K562 (cell line): ENCODE results near the gene ASXL2. TPM values are rescaled to one million over a fixed set of nuclear protein-coding genes. Genes with fewer than 3 reads are reported as not detected.

Experiments used
- ARHGAP35 ChIP-seq: fragments of 450-650 bp; IDR thresholded peaks from 2 replicates; pipeline ENCODE4 v1.6.1; 2018; ENCODE audit not compliant: partially characterized antibody
- ARID1B ChIP-seq: fragments of 450-650 bp; IDR thresholded peaks from 2 replicates; pipeline ENCODE4 v1.6.1; 2016; ENCODE audit warnings: antibody characterized with exemption, mild to moderate bottlenecking, inconsistent platforms
- MCM5 ChIP-seq: fragments of 450-650 bp; IDR thresholded peaks from 2 replicates; pipeline ENCODE4 v1.6.1; 2016; ENCODE audit warnings: low read depth
- MNT ChIP-seq, 2 experiments: fragments of 450-650 bp; conservative IDR thresholded peaks; 2 replicates each; pipeline ENCODE4 v1.6.1; 2017; ENCODE audit warnings: mild to moderate bottlenecking in 2 of 2, moderate library complexity in 2 of 2
- NUFIP1 ChIP-seq: fragments of 450-650 bp; IDR thresholded peaks from 2 replicates; pipeline ENCODE4 v1.6.1; 2018; ENCODE audit not compliant: partially characterized antibody
- RB1 ChIP-seq: fragments of 450-650 bp; IDR thresholded peaks from 2 replicates; pipeline ENCODE4 v1.6.1; 2017; ENCODE audit warnings: low read depth, mild to moderate bottlenecking
- RFX7 ChIP-seq: fragments of 250-450 bp; sonication (Bioruptor Pico); IDR thresholded peaks from 2 replicates; pipeline ENCODE4 v1.5.1; 2021; ENCODE audit warnings: mild to moderate bottlenecking
- RREB1 ChIP-seq: fragments of 250-450 bp; sonication (Bioruptor Pico); IDR thresholded peaks from 2 replicates; pipeline ENCODE4 v1.4.0; 2020
- SMC3 ChIP-seq: conservative IDR thresholded peaks from 2 replicates; pipeline ENCODE4 v1.6.1; 2011; ENCODE audit warnings: low read depth, low read length, improper control_type of control experiment; ENCODE audit not compliant: insufficient read depth
- SOX6 ChIP-seq: fragments of 450-650 bp; IDR thresholded peaks from 2 replicates; pipeline ENCODE4 v1.6.1; 2014; ENCODE audit warnings: mild to moderate bottlenecking
- TAF9B ChIP-seq: fragments of 450-650 bp; IDR thresholded peaks from 2 replicates; pipeline ENCODE4 v1.6.1; 2018; ENCODE audit warnings: mild to moderate bottlenecking; ENCODE audit not compliant: partially characterized antibody
- THRAP3 ChIP-seq: fragments of 450-650 bp; IDR thresholded peaks from 2 replicates; pipeline ENCODE4 v1.6.1; 2016; ENCODE audit warnings: mild to moderate bottlenecking, inconsistent platforms, borderline replicate concordance
- ZBTB26 ChIP-seq: fragments of 450-650 bp; formaldehyde crosslinking; IDR thresholded peaks from 2 replicates; pipeline ENCODE4 v1.4.0; 2022; ENCODE audit warnings: missing genetic modification characterization
- ZNF280B ChIP-seq: fragments of 250-450 bp; sonication (Bioruptor Pico); IDR thresholded peaks from 2 replicates; pipeline ENCODE4 v1.5.1; 2021; ENCODE audit warnings: mild to moderate bottlenecking
- polyA plus RNA-seq, 8 experiments: library from polyadenylated mRNA; depleted of rRNA in 4 of 8; stranded (reverse) in 5 of 8; unstranded in 3 of 8; fragments of >200 nt; fragmentation: Nextera tagmentation in 2 of 8; fragmentation: Illumina TruSeq in 1 of 8; extraction: Ambion mirVana in 2 of 8; extraction: Trizol in 1 of 8; gene quantifications; 2 replicates each; pipeline versions ENCODE4 v1.2.1 to v1.2.3, GENCODE V29; 2011 to 2014; ENCODE audit warnings: inconsistent platforms in 1 of 8, missing spikeins in 1 of 8
- total RNA-seq, 7 experiments: library from RNA; depleted of rRNA in 6 of 7; stranded (reverse); fragments of >200 nt in 6 of 7; fragmentation: Illumina TruSeq in 2 of 7; extraction: Trizol in 2 of 7; gene quantifications; 2 replicates each; pipeline versions ENCODE4 v1.2.1 to v1.2.3, GENCODE V29; 2011 to 2021; ENCODE audit warnings: low replicate concordance in 1 of 7
- TF ChIP-seq, protein P1 (sequence below): fragments of 250-450 bp; sonication (Bioruptor Pico); IDR thresholded peaks from 2 replicates; pipeline ENCODE4 v1.8.0; 2021; ENCODE audit warnings: moderate library complexity, mild to moderate bottlenecking, inconsistent platforms

Gene ASXL2
- total and polyA plus RNA-seq, 9 of the 15 experiments (the other 6 are each of a cell fraction or from before 2014, with no cell fraction given), result 2.2 to 25.9 (median 9.0) TPM

DNA sequence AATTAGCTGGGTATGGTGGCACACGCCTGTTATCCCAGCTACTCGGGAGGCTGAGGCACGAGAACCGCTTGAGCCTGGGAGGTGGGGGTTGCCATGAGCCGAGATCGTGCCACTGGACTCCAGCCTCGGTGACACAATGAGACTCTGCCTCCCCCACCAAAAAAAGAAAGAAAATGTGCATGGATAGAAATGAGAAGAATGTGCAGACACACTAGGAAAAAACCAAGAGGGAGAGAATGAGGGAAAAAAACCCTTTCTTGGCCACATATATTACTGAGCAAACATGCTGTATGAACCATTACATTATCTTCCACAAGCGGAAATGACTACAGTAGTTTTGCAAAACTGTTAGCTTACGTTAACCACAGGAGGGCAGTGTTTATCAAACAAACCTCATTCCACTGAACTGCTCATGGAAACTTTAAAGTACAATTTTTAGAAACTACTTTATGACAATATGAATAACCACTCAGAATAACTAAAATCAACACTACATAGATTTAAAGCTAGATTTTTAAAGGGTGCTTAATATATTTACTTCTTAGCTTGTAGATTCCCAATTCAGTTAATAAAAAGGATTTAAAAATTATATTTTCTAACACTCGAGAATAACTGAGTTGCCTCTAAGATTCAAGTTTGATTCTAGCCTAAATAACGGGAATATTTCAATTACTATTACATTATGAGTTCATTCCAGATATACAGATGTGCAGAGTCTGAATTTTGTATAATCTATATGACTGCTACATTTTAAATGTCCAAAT, 26.4 kb downstream of the ASXL2 start (continued):
- TF ChIP-seq RFX7 (CRISPR knock-in tag) (no peak), ZBTB26 (CRISPR knock-in tag) (no peak), SMC3 (0 out of 2 replicates have a peak, but pooled peaks have one; percentile 17), RB1 (no peak), ZNF280B (CRISPR knock-in tag) (no peak), THRAP3 (no peak), RREB1 (no peak), TAF9B (peak; percentile 58), SOX6 (no peak; the same call in 1 of the 2 replicates), ARHGAP35 (no peak), ARID1B (peak; percentile 77), MNT (conservative IDR thresholded peaks at IDR 0.05) (peak; percentile 51 to 61; a peak in 3 of 4 replicates), MCM5 (no peak), NUFIP1 (no peak)
- TF ChIP-seq, protein P1, sequence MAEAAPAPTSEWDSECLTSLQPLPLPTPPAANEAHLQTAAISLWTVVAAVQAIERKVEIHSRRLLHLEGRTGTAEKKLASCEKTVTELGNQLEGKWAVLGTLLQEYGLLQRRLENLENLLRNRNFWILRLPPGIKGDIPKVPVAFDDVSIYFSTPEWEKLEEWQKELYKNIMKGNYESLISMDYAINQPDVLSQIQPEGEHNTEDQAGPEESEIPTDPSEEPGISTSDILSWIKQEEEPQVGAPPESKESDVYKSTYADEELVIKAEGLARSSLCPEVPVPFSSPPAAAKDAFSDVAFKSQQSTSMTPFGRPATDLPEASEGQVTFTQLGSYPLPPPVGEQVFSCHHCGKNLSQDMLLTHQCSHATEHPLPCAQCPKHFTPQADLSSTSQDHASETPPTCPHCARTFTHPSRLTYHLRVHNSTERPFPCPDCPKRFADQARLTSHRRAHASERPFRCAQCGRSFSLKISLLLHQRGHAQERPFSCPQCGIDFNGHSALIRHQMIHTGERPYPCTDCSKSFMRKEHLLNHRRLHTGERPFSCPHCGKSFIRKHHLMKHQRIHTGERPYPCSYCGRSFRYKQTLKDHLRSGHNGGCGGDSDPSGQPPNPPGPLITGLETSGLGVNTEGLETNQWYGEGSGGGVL (CRISPR knock-in tag), result no peak
